Karpas-422 (cell line): Measurements from ENCODE around the gene THBS3. TPM values are rescaled to one million over a fixed set of nuclear protein-coding genes. Genes with fewer than 3 reads are reported as not detected.

Source experiments
- DNase-seq: peaks from one replicate; pipeline ENCODE4 v3.0.0-alpha.2; 2015
- H2AFZ ChIP-seq: fragments of 200-600 bp; sonication (generic); 2 replicates; pipeline ENCODE4 v1.6.1; 2014; ENCODE audit warnings: antibody characterized with exemption, low read length, mixed read lengths
- H3K27ac ChIP-seq: fragments of 200-600 bp; sonication (generic); 2 replicates; pipeline ENCODE4 v1.5.1; 2014; ENCODE audit warnings: mild to moderate bottlenecking, low read length, moderate library complexity
- H3K27me3 ChIP-seq: fragments of 200-600 bp; sonication (generic); 2 replicates; pipeline ENCODE4 v1.6.1; 2014; ENCODE audit warnings: low read length, mixed read lengths
- H3K36me3 ChIP-seq: fragments of 200-600 bp; sonication (generic); 2 replicates; pipeline ENCODE4 v1.6.1; 2014; ENCODE audit warnings: low read length, mixed read lengths; ENCODE audit not compliant: insufficient read depth
- H3K4me1 ChIP-seq: fragments of 200-600 bp; sonication (generic); 2 replicates; pipeline ENCODE4 v1.6.1; 2014; ENCODE audit warnings: mild to moderate bottlenecking, low read length, mixed read lengths
- H3K4me2 ChIP-seq: fragments of 200-600 bp; sonication (generic); 2 replicates; pipeline ENCODE4 v1.6.1; 2014; ENCODE audit warnings: low read length, low read depth, mild to moderate bottlenecking; ENCODE audit not compliant: poor library complexity, severe bottlenecking
- H3K4me3 ChIP-seq: fragments of 200-600 bp; sonication (generic); 2 replicates; pipeline ENCODE4 v1.5.1; 2014; ENCODE audit warnings: mild to moderate bottlenecking, antibody characterized with exemption, low read length, mixed read lengths
- H3K79me2 ChIP-seq: fragments of 200-600 bp; sonication (generic); 2 replicates; pipeline ENCODE4 v1.6.1; 2014; ENCODE audit warnings: mild to moderate bottlenecking, low read length, mixed read lengths
- H3K9ac ChIP-seq: fragments of 200-600 bp; sonication (generic); 2 replicates; pipeline ENCODE4 v1.6.0; 2014; ENCODE audit warnings: low read length
- H3K9me2 ChIP-seq: fragments of 200-600 bp; sonication (generic), shearing (Covaris generic); replicated peaks from 2 replicates; pipeline ENCODE4 v1.6.0; 2014; ENCODE audit warnings: mild to moderate bottlenecking, low read length, moderate library complexity; ENCODE audit not compliant: insufficient read depth
- H3K9me3 ChIP-seq: fragments of 300-700, 200-600 bp; sonication (generic); 2 replicates; pipeline ENCODE4 v1.6.1; 2014; ENCODE audit warnings: low read length, mixed read lengths
- H4K20me1 ChIP-seq: fragments of 200-600 bp; sonication (generic); 2 replicates; pipeline ENCODE4 v1.6.1; 2014; ENCODE audit warnings: mild to moderate bottlenecking, antibody characterized with exemption, low read length, low read depth; ENCODE audit not compliant: insufficient read depth
- total RNA-seq: library from RNA; depleted of rRNA; stranded (reverse); fragments of >200 nt; shearing (Covaris generic); gene quantifications from 2 replicates; pipeline ENCODE4 v1.2.3, GENCODE V29; 2014; ENCODE audit warnings: low replicate concordance

THBS3 gene
- total RNA-seq, 1 experiment from 2014 or later, result 11.9 TPM

GRCh38 chr1:155206891-155207805 is 549 bp downstream of the THBS3 start:
- Histone ChIP-seq H4K20me1 (no peaks in the 10 kb centered on the region), H3K9ac (peak overlapping the region; percentile 59), H3K79me2 (peaks cover 16% of the 10 kb centered on the region), H3K27me3 (no peaks in the 10 kb centered on the region), H3K9me2 (no peaks in the 10 kb centered on the region), H2AFZ (peak overlapping the region; percentile 39; the same call in 1 of the 2 replicates), H3K36me3 (no peaks in the 10 kb centered on the region), H3K27ac (peak overlapping the region; percentile 57), H3K4me3 (peak overlapping the region; percentile 38; the same call in 1 of the 2 replicates), H3K4me2 (peak overlapping the region; percentile 98), H3K4me1 (peaks cover 29% of the 10 kb centered on the region), H3K9me3 (no peaks in the 10 kb centered on the region)
- DNase-seq, result peak; percentile 96

GRCh38 chr1:155205969-155206593 is 1.6 kb downstream of the THBS3 start:
- Histone ChIP-seq H3K79me2 (peaks cover 16% of the 10 kb centered on the region), H4K20me1 (no peaks in the 10 kb centered on the region), H3K9me3 (no peaks in the 10 kb centered on the region), H3K36me3 (no peaks in the 10 kb centered on the region), H3K27ac (no peak overlapping the region), H3K9me2 (no peaks in the 10 kb centered on the region), H3K4me1 (peaks cover 29% of the 10 kb centered on the region), H3K4me3 (no peak overlapping the region), H2AFZ (no peak overlapping the region), H3K4me2 (no peak overlapping the region), H3K9ac (no peak overlapping the region), H3K27me3 (no peaks in the 10 kb centered on the region)
- no peak for DNase-seq

GRCh38 chr1:155205035-155205434 is 2.7 kb downstream of the THBS3 start:
- H2AFZ ChIP-seq, result no peak overlapping the region
- peaks cover 22% of the 10 kb centered on the region for H3K4me1 ChIP-seq
- DNase-seq, result no peak
- no peaks in the 10 kb centered on the region for H3K9me3 ChIP-seq
- no peak overlapping the region for H3K4me2 ChIP-seq
- no peaks in the 10 kb centered on the region for H3K36me3 ChIP-seq
- H3K9ac ChIP-seq, result no peak overlapping the region
- no peaks in the 10 kb centered on the region for H4K20me1 ChIP-seq
- no peaks in the 10 kb centered on the region for H3K27me3 ChIP-seq
- no peaks in the 10 kb centered on the region for H3K9me2 ChIP-seq
- H3K27ac ChIP-seq, result no peak overlapping the region
- H3K79me2 ChIP-seq, result peaks cover 9% of the 10 kb centered on the region
- no peak overlapping the region for H3K4me3 ChIP-seq

GRCh38 chr1:155202731-155203515 is 4.8 kb downstream of the THBS3 start:
- DNase-seq, result no peak
- Histone ChIP-seq H3K27ac (no peak overlapping the region), H3K4me3 (no peak overlapping the region), H3K4me2 (no peak overlapping the region), H3K27me3 (no peaks in the 10 kb centered on the region), H3K4me1 (peaks cover 11% of the 10 kb centered on the region), H3K36me3 (no peaks in the 10 kb centered on the region), H3K9me3 (no peaks in the 10 kb centered on the region), H3K9me2 (no peaks in the 10 kb centered on the region), H3K9ac (no peak overlapping the region), H3K79me2 (no peaks in the 10 kb centered on the region), H2AFZ (no peak overlapping the region), H4K20me1 (no peaks in the 10 kb centered on the region)

- no peaks in the 10 kb centered on the region for H3K9me3 ChIP-seq
- H3K9ac ChIP-seq, result no peak overlapping the region
- no peaks in the 10 kb centered on the region for H3K27me3 ChIP-seq
- H3K79me2 ChIP-seq, result no peaks in the 10 kb centered on the region
- no peak overlapping the region for H3K4me3 ChIP-seq
- no peak overlapping the region for H3K4me2 ChIP-seq
- H4K20me1 ChIP-seq, result no peaks in the 10 kb centered on the region
- H3K27ac ChIP-seq, result no peak overlapping the region
- no peak overlapping the region for H2AFZ ChIP-seq
- no peaks in the 10 kb centered on the region for H3K9me2 ChIP-seq
- DNase-seq, result no peak
- H3K4me1 ChIP-seq, result peaks cover 4% of the 10 kb centered on the region
- no peaks in the 10 kb centered on the region for H3K36me3 ChIP-seq
Measured at GRCh38 chr1:155202198-155202597, 5.5 kb downstream of the THBS3 start.

GRCh38 chr1:155200920-155201319 is 6.8 kb downstream of the THBS3 start:
- Histone ChIP-seq H3K4me3 (no peak overlapping the region), H3K9ac (no peak overlapping the region), H3K27me3 (no peaks in the 10 kb centered on the region), H3K9me2 (no peaks in the 10 kb centered on the region), H3K9me3 (no peaks in the 10 kb centered on the region), H3K4me2 (no peak overlapping the region), H3K4me1 (peaks cover 6% of the 10 kb centered on the region), H3K27ac (no peak overlapping the region), H3K36me3 (no peaks in the 10 kb centered on the region), H2AFZ (no peak overlapping the region), H4K20me1 (no peaks in the 10 kb centered on the region), H3K79me2 (no peaks in the 10 kb centered on the region)
- DNase-seq, result no peak

- Histone ChIP-seq H3K27ac (no peak overlapping the region), H3K9me2 (no peaks in the 10 kb centered on the region), H3K9ac (no peak overlapping the region), H3K4me3 (no peak overlapping the region), H4K20me1 (no peaks in the 10 kb centered on the region), H3K4me2 (no peak overlapping the region), H3K36me3 (no peaks in the 10 kb centered on the region), H3K9me3 (no peaks in the 10 kb centered on the region), H3K4me1 (peaks cover 14% of the 10 kb centered on the region), H3K27me3 (no peaks in the 10 kb centered on the region), H3K79me2 (no peaks in the 10 kb centered on the region), H2AFZ (no peak overlapping the region)
- no peak for DNase-seq
Measured at GRCh38 chr1:155199792-155200191, 7.9 kb downstream of the THBS3 start.

- Histone ChIP-seq H4K20me1 (no peaks in the 10 kb centered on the region), H3K4me3 (no peak overlapping the region), H3K36me3 (no peaks in the 10 kb centered on the region), H3K27ac (no peak overlapping the region), H3K79me2 (no peaks in the 10 kb centered on the region), H3K27me3 (no peaks in the 10 kb centered on the region), H2AFZ (no peak overlapping the region), H3K9me3 (no peaks in the 10 kb centered on the region), H3K4me2 (no peak overlapping the region), H3K9ac (no peak overlapping the region), H3K4me1 (peaks cover 25% of the 10 kb centered on the region), H3K9me2 (no peaks in the 10 kb centered on the region)
- no peak for DNase-seq
Measured at GRCh38 chr1:155198547-155198906, 9.2 kb downstream of the THBS3 start.
